HepG2 (cell line): ENCODE data around the gene TAS2R43. TPM values are rescaled to one million over a fixed set of nuclear protein-coding genes. Genes with fewer than 3 reads are reported as not detected.
A peak's percentile ranks its signal among the peaks of the same experiment; 100 is the strongest.
"Not testable (repeated sequence)": the region's sequence is repeated elsewhere in the genome, so short reads cannot be mapped to it uniquely, and the experiment has no call there.

Experiments used
- ATAC-seq: fragments of 200-7000 bp; cut with Tn5 transposase; 3 replicates; pipeline ENCODE4 v1.9.1; 2020; ENCODE audit warnings: mild to moderate bottlenecking, moderate library complexity
- BruUV-seq: library from RNA; stranded (reverse); fragments of 400-500 nt; replicated peaks from 2 replicates; lab custom pipeline; 2021; lab: Mats Ljungman, UMichigan
- CTCF ChIA-PET: fragments of 300-600 bp; formaldehyde crosslinking; extraction: SDS; loops from one replicate; lab custom pipeline; 2021; ENCODE audit warnings: low total read pairs, inconsistent platforms, low intra/inter-chr PET ratio; lab: Yijun Ruan, JAX
- POLR2A ChIA-PET: fragments of 350-600 bp; sonication (Branson Sonifier 250); formaldehyde crosslinking; loops from one replicate; lab custom pipeline; 2020; ENCODE audit warnings: antibody characterized with exemption, inconsistent platforms; lab: Yijun Ruan, JAX
- DNase-seq: peaks from one replicate; pipeline ENCODE4 v3.0.0-alpha.2; 2015; ENCODE audit warnings: low spot score
- FAIRE-seq: peaks from 3 replicates; lab custom pipeline; 2011; peaks lifted over from hg19 to GRCh38; lab: Jason Lieb, UNC
- H2AFZ ChIP-seq: one replicate; pipeline ENCODE4 v1.6.1; 2011; ENCODE audit warnings: low read length, inconsistent platforms
- H3K27ac ChIP-seq: fragments of 300-600 bp; 3 replicates; pipeline ENCODE4 v1.8.0; 2011; ENCODE audit warnings: mixed run types, mild to moderate bottlenecking, mixed read lengths, low read length, inconsistent platforms; ENCODE audit not compliant: insufficient read depth; ENCODE audit errors: extremely low read length
- H3K27me3 ChIP-seq, 2 experiments: fragments of 200-600 bp in 1 of 2; 2 replicates in 1 of 2; 3 replicates in 1 of 2; pipeline versions ENCODE4 v1.6.0 to v1.8.0; 2011; ENCODE audit warnings: low read length in 2 of 2, mild to moderate bottlenecking in 2 of 2, moderate library complexity in 2 of 2, inconsistent platforms in 1 of 2; ENCODE audit not compliant: insufficient read depth in 2 of 2, control insufficient read depth in 1 of 2
- H3K36me3 ChIP-seq, 2 experiments: fragments of 200-600 bp in 1 of 2; replicated peaks in 1 of 2; 2 replicates in 1 of 2; 3 replicates in 1 of 2; pipeline versions ENCODE4 v1.5.1 to v1.8.0; 2011; ENCODE audit warnings: low read length in 2 of 2, inconsistent platforms in 1 of 2; ENCODE audit not compliant: insufficient read depth in 2 of 2, control insufficient read depth in 1 of 2
- H3K4me1 ChIP-seq: 2 replicates; pipeline ENCODE4 v1.5.1; 2012; ENCODE audit warnings: low read length, inconsistent platforms; ENCODE audit not compliant: insufficient read depth
- H3K4me2 ChIP-seq: 2 replicates; pipeline ENCODE4 v1.6.0; 2011; ENCODE audit warnings: low read depth, low read length, inconsistent platforms
- H3K4me3 ChIP-seq, 3 experiments: fragments of 200-600 bp in 1 of 3; sonication (generic), shearing (Covaris generic) in 1 of 3; replicated peaks in 1 of 3; 2 replicates each; pipeline ENCODE4 v1.5.1; 2011 to 2016; ENCODE audit warnings: low read length in 3 of 3, inconsistent platforms in 2 of 3, low read depth in 2 of 3, mild to moderate bottlenecking in 2 of 3, control low read depth in 1 of 3, mixed read lengths in 1 of 3; ENCODE audit not compliant: insufficient read depth in 1 of 3
- H3K79me2 ChIP-seq: one replicate; pipeline ENCODE4 v1.6.1; 2011; ENCODE audit warnings: low read length, inconsistent platforms; ENCODE audit not compliant: insufficient read depth
- H3K9ac ChIP-seq: 2 replicates; pipeline ENCODE4 v1.6.0; 2011; ENCODE audit warnings: mild to moderate bottlenecking, low read depth, low read length, inconsistent platforms; ENCODE audit not compliant: insufficient read depth
- H3K9me3 ChIP-seq: 2 replicates; pipeline ENCODE4 v1.5.1; 2012; ENCODE audit warnings: mild to moderate bottlenecking, low read length
- H4K20me1 ChIP-seq: 2 replicates; pipeline ENCODE4 v1.6.0; 2011; ENCODE audit warnings: inconsistent platforms, mild to moderate bottlenecking, low read length, moderate library complexity; ENCODE audit not compliant: insufficient read depth
- ATF7 ChIP-seq, 2 experiments: fragments of 450-650 bp in 1 of 2; sonication (generic) in 1 of 2; formaldehyde crosslinking in 1 of 2; IDR thresholded peaks; 2 replicates each; pipeline versions ENCODE4 v1.4.0 to v1.6.1; 2016 to 2020; ENCODE audit warnings: antibody characterized with exemption in 1 of 2, mild to moderate bottlenecking in 1 of 2, missing genetic modification reagents in 1 of 2
- ZNF761 ChIP-seq: sonication (generic); formaldehyde crosslinking; conservative IDR thresholded peaks from 2 replicates; pipeline ENCODE4 v1.4.0; 2020; ENCODE audit warnings: mild to moderate bottlenecking, missing genetic modification reagents
- WGBS: methylation state at CpG from one replicate; pipeline ENCODE4 v1.1.6; 2017; ENCODE audit warnings: low lambda C conversion rate; 5-methylcytosine and 5-hydroxymethylcytosine counted together
- in situ Hi-C: cut with HindIII; loops from 2 replicates; pipeline ENCODE4 v1.10.0; 2017; ENCODE audit warnings: low pct_unique_long_range_greater_than_20kb; ENCODE audit not compliant: extremely low pct_ligation_motif_present
- intact Hi-C: fragments of 100-400 bp; cut with micrococcal nuclease; formaldehyde crosslinking; loops from one replicate; pipeline ENCODE4 v1.10.0; 2022; ENCODE audit not compliant: unreplicated experiment
- polyA plus RNA-seq, 8 experiments: library from polyadenylated mRNA; depleted of rRNA in 3 of 8; stranded (reverse) in 7 of 8; unstranded in 1 of 8; fragments of >200 nt; fragmentation: Illumina TruSeq in 4 of 8; extraction: Trizol in 4 of 8; gene quantifications; 2 replicates each; pipeline versions ENCODE4 v1.2.1 to v1.2.3, GENCODE V29; 2011 to 2016; ENCODE audit warnings: low read depth in 4 of 8, missing spikeins in 1 of 8, mixed read lengths in 1 of 8; ENCODE audit not compliant: insufficient read depth in 1 of 8
- total RNA-seq, 5 experiments: library from RNA; depleted of rRNA; stranded (reverse); fragments of >200 nt; fragmentation: Illumina TruSeq; extraction: Trizol; gene quantifications; 2 replicates each; pipeline ENCODE4 v1.2.3, GENCODE V29; 2016; ENCODE audit warnings: low read depth in 1 of 5
- TF ChIP-seq, protein P1 (sequence below), 2 experiments: IDR thresholded peaks; 2 replicates each; pipeline ENCODE4 v1.6.1; 2011 to 2012; ENCODE audit warnings: low read length in 2 of 2, borderline replicate concordance in 1 of 2, low read depth in 1 of 2, mild to moderate bottlenecking in 1 of 2, moderate library complexity in 1 of 2

TAS2R43 gene
- total and polyA plus RNA-seq, 2 of the 13 experiments (the other 11 are each of a cell fraction or from before 2014, with no cell fraction given), result 0.15 to 1.7 TPM

- FAIRE-seq; CTCF ChIA-PET; ATAC-seq; H3K27me3 ChIP-seq; TF ChIP-seq ATF7 (CRISPR knock-in tag; IDR thresholded peaks at IDR 0.05): not testable (repeated sequence)
- TF ChIP-seq ATF7 (IDR thresholded peaks at IDR 0.05) (peak; percentile 68), ZNF761 (CRISPR knock-in tag) (peak; percentile 98)
- TF ChIP-seq, all 625 proteins: peak for 2; not testable (repeated sequence) for 623
- H3K27ac ChIP-seq, H2AFZ ChIP-seq, H4K20me1 ChIP-seq, H3K9ac ChIP-seq, DNase-seq, H3K4me1 ChIP-seq, in situ Hi-C loops, H3K4me3 ChIP-seq, intact Hi-C loops, BruUV-seq, H3K4me2 ChIP-seq, H3K79me2 ChIP-seq: not testable (repeated sequence)
- Histone ChIP-seq H3K9me3 (peaks cover 16% of the 10 kb centered on the region; the same call in 1 of the 2 replicates), H3K36me3 (peaks cover 2 to 13% of the 10 kb centered on the region in 2 experiments; a peak in 2 of 5 replicates)
- POLR2A ChIA-PET, result interaction anchor here (1.2 kb wide), 1 partner anchor 121 kb away, joined by 3 read pairs; the partner anchor contains the start of gene SMIM10L1
- WGBS, result 98% methylated on average over 7 of the region's 7 CpGs
These were observed 42.1 kb downstream of the TAS2R43 start for GRCh38 chr12:11049806-11050531.

- H3K36me3 ChIP-seq, intact Hi-C loops, H3K4me1 ChIP-seq, H3K9me3 ChIP-seq, H4K20me1 ChIP-seq, H3K27me3 ChIP-seq, H3K79me2 ChIP-seq, H3K27ac ChIP-seq, in situ Hi-C loops, H3K4me2 ChIP-seq, CTCF ChIA-PET, DNase-seq, POLR2A ChIA-PET, H3K9ac ChIP-seq, ATAC-seq, H2AFZ ChIP-seq, H3K4me3 ChIP-seq, FAIRE-seq, BruUV-seq: not testable (repeated sequence)
- TF ChIP-seq, protein P1, sequence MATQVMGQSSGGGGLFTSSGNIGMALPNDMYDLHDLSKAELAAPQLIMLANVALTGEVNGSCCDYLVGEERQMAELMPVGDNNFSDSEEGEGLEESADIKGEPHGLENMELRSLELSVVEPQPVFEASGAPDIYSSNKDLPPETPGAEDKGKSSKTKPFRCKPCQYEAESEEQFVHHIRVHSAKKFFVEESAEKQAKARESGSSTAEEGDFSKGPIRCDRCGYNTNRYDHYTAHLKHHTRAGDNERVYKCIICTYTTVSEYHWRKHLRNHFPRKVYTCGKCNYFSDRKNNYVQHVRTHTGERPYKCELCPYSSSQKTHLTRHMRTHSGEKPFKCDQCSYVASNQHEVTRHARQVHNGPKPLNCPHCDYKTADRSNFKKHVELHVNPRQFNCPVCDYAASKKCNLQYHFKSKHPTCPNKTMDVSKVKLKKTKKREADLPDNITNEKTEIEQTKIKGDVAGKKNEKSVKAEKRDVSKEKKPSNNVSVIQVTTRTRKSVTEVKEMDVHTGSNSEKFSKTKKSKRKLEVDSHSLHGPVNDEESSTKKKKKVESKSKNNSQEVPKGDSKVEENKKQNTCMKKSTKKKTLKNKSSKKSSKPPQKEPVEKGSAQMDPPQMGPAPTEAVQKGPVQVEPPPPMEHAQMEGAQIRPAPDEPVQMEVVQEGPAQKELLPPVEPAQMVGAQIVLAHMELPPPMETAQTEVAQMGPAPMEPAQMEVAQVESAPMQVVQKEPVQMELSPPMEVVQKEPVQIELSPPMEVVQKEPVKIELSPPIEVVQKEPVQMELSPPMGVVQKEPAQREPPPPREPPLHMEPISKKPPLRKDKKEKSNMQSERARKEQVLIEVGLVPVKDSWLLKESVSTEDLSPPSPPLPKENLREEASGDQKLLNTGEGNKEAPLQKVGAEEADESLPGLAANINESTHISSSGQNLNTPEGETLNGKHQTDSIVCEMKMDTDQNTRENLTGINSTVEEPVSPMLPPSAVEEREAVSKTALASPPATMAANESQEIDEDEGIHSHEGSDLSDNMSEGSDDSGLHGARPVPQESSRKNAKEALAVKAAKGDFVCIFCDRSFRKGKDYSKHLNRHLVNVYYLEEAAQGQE (IDR thresholded peaks at IDR 0.05; ENCODE audit: borderline replicate concordance in 1 of 2, low read depth in 1 of 2, low read length in 2 of 2), result peak in 1 of 2 experiments; percentile 48; a peak in 1 of 4 replicates
- WGBS, result 100% methylated on average over 2 of the region's 2 CpGs
These were observed 50.7 kb downstream of the TAS2R43 start for GRCh38 chr12:11041366-11041765.
